ENCODE results near the gene GPHB5.

GRCh38 chr14:63275611-63276010 lies 43.1 kb downstream of the GPHB5 start:
- TF ChIP-seq CTCF (conservative IDR thresholded peaks at IDR 0.05; ENCODE audit: low read depth, low read length) (no peak), EZH2phosphoT487 (IDR thresholded peaks at IDR 0.05; ENCODE audit: borderline replicate concordance, low read length) (no peak)

Data from PC-3 (cell line).